Measurements from ENCODE around the gene ZMYND8.

DNA sequence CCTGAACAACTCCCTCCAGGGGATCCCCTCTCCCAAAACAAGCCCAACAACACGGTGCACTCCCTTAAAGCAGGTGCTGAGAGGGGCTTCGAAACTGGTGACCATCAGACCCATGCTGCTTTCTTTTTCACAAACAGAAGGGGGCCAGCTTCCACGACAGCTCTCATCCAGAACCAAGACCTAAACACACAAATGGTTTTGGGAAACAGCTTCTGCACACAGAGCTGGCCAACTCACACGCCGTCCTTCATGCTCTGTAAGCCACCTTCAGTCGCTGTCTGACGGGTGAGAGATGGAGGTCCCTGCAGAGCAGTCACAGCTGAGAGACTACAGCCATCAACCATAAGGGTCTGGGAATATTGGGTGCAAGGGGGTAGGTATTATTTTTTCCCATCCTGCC, 76.3 kb downstream of the ZMYND8 start:
- TF ChIP-seq GATA2 (IDR thresholded peaks at IDR 0.05; ENCODE audit: low read depth, low read length) (no peak), GATA3 (IDR thresholded peaks at IDR 0.05; ENCODE audit: low read depth, low read length) (no peak)

Data from SH-SY5Y (cell line).